ENCODE data around the gene PIP4K2C.
"Not testable (repeated sequence)": the region's sequence is repeated elsewhere in the genome, so short reads cannot be mapped to it uniquely, and the experiment has no call there.

The PIP4K2C gene

DNA sequence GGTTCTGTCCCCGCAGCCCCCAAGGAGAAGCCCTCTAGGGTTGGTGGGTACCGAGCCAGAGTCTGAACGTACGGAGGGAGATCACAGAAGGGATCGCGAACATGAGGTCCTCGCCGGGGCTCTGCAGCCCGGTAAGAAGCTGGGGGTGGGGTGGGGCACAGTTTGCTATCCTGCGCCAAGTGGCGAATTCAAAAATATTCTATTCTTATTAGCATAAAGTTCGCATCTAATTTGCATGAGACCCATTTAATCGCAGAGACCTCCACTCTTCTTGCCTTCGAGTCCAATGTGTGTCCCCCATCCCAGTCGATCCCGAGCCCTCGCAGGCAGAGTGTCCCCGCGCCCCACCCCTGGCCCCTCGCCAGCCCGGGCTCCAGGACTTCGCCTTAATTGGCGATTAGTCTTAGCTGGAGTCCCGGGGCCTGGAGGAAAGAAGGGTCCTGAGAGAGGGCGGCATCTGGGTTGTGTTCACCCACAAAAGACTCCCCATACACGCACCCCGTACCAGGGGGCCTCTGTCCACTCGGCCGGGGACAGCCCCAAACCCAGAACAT lies 19.6 kb downstream of the PIP4K2C start:
- DNase-seq = peak in 1 of 14 donors; percentile 23

DNA sequence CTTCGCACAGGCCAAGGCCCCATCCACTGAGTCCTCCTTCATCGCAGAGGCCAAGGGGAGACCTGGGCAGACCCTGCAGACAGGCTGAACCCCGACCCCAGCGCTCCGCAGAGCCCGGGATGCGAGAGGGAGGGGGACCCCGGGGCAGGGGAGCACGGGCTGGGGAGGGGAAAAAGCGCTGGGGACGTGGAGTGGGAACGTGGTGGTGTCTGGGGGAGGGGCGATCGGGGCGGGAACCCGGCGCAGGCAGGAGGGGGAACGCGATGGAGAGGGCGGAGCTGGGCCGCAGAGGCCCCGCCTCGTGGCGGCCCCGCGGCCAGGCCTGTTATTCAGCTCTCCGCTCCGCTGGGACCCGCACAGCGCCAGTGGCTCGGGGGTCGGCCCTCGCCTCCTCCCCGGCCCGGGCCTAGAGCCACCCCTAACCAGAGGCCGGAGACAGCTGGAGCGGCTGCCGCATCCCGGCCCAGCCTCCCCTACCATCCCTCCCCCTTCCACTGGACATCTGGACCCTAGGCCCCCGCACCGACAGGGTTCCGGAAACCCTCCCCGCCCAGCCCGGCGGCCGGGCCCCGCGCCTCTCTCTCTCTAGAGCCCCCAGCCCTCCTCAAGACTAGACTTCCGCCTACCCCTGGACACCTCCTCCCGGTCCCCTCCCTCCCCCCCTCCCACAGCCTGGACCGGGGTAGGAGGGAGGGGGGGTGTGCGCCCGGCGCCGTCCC lies 20.3 kb downstream of the PIP4K2C start, which contains the start of gene ARHGEF25:
ARHGEF25 (plus strand) TSS at position 328 of the 719 bp plus-strand sequence. CDS start 460 bp downstream, outside the sequence.
- peak in 11 of 14 donors; percentile 14 to 63 (median 36) for DNase-seq

DNA sequence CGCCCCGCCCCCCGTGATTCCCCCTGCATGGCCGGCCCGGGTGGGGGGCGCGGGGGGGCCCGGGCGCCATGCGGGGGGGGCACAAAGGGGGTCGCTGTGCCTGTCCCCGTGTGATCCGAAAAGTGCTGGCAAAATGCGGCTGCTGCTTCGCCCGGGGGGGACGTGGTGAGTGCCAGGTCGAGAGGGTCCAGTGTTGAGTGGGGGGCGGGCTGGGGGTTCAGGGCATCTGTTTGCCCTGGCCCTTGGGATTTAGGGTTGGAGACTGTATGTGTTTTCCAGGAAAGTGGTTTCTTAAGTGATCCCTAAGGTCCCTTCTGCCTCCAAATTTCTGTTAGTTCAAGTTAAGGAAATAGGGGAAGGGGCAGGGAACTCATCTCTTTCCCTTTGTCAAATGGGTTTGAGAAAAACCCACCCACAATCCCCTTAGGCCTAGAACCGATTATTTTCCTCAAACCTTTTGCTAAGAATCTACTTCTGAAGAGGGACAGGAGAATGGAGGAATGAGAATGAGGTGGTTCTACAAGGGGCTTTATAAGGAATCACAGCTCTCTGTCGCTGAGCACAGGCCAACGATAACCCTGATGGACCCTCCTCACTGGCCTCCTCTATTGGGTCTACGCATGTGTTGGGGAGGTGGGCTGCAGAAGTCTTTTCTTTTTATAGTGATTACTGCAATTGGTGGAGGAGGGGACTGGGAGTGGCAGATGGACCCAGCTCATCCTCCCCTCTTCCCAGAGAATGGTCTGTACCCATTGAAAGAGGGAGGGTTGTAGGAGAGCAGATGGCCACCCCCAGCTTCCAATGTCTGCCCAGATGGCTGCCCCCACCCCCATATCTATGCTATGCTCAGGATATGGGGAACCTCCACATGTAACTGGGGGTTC lies 21.1 kb downstream of the PIP4K2C start:
- peak in 1 of 14 donors; percentile 81 for DNase-seq

DNA sequence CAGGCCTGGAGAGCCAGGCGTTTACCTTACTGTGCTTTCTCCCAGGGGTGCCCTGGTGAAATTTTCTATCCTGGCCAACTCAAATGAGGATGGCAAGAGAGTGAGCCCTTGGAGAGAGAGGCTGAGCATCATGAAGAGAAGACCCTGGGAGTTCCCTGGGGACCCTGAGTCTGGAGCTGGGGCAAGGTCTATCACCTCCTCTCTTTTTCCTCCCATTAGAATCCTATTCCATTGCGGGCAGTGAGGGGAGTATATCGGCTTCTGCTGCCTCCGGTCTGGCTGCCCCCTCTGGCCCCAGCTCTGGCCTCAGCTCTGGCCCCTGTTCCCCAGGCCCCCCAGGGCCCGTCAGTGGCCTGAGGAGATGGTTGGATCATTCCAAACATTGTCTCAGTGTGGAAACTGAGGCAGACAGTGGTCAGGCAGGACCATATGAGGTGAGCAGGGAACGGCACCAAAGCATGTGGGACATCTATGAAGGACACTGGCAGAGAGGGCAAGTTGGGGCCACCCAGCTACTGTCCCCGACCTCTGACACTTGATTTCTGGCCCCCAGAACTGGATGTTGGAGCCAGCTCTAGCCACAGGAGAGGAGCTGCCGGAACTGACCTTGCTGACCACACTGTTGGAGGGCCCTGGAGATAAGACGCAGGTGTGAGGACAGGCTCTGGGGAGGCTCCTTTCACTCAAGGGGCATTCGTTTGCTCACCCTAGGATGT lies 21.9 kb downstream of the PIP4K2C start:
- no peak for DNase-seq

DNA sequence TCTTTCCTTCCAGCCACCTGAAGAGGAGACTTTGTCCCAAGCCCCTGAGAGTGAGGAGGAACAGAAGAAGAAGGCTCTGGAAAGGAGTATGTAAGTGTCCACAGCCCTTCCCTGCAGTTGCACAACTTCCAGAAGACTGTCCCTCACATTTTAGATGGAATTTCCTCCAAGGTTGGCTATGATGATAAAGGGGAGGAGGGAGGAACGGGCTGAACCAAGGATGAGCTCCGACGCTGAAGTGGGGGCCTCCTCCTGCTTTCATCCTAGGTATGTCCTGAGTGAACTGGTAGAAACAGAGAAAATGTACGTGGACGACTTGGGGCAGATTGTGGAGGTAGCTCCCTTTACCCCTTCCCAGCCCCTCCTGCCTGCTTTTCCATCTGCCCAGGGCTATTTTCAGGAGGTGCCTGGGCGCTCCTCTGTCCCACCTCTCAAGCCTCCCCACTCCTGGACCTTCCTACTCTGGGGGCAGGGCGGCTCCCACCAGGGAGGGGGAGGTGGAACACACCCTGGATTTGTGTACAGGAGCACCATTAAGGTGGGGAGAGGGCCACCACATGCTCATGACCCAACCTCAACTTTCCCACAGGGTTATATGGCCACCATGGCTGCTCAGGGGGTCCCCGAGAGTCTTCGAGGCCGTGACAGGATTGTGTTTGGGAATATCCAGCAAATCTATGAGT lies 22.6 kb downstream of the PIP4K2C start:
- DNase-seq = no peak

DNA sequence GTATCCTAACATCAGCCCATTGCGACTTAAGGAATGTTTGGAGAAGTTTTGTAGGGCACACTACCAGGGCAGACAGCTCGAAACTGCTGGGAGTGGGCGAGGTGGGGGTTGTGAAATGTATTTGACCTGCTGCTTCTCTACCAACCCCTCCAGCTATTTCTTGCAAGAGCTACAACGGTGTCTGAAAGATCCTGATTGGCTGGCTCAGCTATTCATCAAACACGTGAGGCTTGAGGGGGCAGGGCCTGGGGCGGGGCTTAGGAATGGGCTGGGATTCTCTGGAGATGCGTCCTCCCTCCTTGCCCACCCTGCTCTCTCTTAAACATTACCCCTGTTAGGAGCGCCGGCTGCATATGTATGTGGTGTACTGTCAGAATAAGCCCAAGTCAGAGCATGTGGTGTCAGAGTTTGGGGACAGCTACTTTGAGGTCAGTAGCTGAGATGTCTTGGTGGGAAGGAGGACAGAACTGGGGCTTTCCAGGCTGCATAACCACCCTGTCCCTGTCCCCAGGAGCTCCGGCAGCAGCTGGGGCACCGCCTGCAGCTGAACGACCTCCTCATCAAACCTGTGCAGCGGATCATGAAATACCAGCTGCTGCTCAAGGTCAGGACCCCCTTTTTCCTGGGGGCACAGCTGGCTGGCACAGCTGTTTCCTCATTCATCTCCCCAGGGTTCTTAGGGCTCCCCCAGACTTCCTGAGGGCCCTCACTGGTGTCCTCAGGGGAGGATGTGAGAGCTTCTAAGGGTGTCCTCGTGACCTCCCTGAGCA lies 23.4 kb downstream of the PIP4K2C start:
- DNase-seq = peak in 1 of 14 donors; percentile 18

DNA sequence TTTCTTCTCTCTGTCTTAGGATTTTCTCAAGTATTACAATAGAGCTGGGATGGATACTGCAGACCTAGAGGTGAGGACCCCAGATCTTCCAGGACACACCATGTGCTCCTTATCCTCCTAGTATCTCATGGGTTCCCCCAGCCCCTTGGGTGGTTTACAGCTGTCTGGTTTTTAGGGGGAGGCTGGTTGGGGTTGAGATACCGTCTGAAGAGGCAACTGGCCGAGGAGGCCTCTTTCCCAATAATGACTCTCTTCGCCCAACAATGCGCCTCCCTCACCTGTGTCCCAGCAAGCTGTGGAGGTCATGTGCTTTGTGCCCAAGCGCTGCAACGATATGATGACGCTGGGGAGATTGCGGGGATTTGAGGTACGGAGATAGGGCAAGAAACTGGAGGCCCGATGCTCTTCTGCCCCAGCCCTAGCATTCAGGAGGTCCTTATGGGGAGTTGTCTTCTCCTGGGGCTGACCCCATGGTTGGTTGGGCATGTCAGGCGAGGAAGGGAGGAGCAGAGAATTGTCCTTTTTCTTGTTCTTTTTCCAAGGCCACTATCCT lies 24.0 kb downstream of the PIP4K2C start:
- DNase-seq = no peak

DNA sequence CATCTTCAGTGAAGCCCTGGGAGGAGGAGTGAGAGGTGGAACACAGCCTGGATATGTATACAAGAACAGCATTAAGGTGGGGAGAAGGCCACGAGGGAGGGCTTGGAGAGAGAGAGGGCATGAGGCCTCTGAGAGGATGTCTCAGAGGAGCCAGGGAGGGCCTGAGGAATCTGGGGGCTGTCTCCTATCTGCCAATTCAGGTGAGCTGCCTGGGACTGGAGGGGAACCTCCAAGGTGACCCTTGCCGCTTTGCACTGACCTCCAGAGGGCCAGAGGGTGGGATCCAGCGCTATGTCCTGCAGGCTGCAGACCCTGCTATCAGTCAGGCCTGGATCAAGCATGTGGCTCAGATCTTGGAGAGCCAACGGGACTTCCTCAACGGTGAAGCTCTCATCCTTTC lies 24.6 kb downstream of the PIP4K2C start:
- no peak for DNase-seq

DNA sequence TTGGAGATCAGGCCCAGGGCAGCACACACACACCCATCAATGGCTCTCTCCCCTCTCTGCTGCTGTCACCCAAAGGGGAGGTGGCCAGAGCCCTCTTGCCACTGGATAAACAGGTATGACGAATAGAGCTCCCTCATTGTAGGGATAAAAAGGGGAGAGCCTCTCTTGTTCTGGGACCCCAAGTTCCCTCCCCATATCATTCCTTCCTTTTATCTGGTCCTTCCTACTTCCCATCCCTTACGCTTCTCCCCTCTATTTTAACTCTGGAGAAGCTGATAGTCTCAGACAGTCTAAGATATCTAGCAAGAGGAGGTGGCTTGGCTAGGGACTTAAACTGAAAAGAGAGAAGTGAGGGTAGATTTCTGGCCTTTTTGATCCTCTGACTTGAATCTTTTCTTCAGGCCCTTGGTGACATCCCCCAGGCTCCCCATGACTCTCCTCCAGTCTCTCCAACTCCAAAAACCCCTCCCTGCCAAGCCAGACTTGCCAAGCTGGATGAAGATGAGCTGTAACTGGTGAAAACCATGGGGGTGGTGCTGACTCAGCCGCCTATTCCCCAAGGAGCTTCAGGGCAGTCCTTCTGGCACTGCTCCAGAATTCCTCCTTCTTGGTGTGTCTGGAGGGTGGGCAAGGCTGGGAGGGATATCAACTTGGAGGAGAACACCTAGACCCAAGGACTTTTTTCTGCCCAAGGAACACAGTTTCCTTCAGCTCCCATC lies 25.6 kb downstream of the PIP4K2C start:
- DNase-seq = no peak

DNA sequence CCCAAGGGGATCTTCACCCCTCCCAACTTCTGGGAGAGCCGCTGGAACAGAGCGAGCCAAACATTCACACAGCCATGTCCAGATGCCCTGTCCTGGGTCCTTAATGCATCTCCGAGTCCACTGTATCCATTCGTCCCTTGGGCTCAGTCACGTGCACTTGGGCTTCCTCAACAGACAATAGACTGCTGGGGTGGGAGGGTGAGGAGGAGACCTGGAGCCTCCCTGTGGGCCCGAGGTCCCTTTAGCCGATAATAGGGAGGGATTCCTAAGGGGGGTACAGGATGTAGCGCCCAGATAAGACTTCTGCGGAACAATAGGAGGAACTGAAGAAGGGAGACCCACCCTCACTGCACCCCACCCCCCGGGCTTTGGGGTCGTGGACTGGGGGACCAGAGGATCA lies 26.9 kb downstream of the PIP4K2C start:
- no peak for DNase-seq

DNA sequence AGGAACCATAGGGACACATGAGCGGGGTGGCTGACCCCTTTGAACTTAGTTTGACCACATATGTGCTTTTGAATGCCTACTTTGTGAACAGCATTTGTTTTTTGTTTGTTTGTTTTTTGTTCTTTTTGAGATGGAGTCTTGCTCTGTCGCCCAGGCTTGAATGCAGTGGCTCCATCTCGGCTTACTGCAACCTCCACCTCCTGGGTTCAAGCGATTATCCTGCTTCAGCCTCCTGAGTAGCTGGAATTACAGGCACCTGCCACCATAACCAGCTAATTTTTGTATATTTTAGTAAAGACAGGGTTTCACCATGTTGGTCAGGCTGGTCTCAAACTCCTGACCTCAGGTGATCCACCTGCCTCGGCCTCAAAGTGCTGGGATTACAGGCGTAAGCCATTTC lies 27.4 kb downstream of the PIP4K2C start:
- not testable (repeated sequence) for DNase-seq

DNA sequence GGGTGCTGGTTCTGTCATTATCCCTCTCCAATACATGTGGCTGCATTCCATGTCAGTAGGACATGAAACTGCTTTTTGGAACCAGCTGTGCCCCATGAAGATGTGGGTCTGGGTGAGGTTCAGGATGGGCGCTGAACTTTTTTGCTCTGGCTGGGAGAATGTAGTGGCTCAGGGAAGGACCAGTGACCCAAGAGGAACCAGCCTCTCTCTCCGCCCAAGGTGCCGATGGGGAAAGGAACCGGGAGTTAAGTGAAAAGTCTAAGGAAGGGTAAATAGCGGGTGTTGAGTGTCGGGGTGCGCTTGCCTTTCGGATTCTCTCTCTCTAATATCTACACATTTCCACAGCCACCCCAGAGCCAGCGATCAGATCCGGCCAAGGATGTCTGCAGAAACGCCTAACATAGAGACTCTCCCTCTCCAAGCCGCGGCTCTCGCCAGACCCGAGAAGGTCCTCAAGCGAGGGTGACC lies 28.0 kb downstream of the PIP4K2C start:
- DNase-seq = no peak

DNA sequence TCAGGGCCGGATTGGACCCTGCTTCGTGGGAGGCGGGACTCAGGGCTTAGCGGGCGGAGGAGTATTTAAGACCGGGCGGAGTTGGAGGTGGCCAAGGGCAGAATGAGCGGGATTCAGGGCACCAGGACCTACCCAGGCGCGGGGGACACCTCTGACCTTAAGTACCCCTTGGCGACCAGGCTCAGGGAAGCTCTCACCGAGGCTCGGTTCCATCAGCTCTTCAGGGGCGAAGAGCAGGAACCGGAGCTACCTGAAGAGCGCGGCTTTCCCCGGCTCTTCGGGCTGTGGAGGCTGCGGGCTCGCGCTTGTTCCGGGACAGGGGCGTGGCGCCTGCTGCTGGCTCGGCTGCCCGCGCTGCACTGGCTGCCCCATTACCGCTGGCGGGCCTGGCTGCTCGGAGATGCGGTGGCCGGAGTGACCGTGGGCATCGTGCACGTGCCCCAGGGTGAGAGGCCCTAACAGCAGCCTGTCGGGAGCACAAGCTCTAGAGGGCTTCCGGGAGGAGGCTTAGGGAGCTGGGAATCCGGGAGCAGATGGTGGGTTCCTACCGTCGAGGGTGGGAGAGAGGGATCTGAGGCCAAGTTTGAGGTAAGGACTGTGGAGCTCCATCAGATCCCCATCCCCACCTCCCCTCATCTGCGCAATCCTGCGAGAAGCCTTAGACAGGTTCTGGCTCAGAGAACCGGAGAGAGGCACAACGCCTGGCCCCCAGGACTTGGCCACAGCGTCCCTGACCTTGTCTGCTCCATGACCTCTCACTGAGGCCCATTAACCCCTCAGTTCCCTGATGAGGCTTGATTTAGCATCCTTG lies 28.6 kb downstream of the PIP4K2C start:
- DNase-seq = no peak

DNA sequence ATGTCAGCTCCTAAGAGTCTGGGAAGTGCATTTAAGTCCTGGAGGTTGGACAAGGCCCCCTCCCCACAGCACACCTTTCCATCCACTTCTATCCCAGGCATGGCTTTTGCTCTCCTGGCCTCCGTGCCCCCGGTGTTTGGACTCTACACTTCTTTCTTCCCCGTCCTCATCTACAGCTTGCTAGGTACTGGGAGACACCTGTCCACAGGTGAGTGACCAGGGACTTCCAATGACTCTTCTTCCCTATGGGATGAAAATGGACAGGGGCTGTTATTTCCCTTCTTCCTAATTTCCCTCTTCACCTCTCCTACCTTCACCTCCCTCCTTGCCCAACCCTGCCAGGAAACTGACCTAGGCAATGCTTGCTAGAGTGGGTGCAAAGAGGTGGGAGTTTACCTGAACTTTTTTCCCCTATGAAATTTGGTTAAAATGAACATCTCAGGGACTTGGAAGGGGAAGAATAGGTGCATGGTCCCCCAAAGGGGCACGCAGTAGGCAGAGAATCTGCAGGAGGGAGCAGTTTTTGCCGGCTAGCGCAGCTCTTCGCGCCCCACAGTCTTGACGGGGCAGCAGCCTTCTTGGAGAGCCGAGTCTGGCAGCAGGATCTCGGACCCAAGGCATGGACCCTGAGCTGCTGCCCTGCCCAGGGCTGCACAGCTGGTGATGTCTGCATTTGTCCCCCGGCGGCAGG lies 29.4 kb downstream of the PIP4K2C start:
- no peak for DNase-seq

DNA sequence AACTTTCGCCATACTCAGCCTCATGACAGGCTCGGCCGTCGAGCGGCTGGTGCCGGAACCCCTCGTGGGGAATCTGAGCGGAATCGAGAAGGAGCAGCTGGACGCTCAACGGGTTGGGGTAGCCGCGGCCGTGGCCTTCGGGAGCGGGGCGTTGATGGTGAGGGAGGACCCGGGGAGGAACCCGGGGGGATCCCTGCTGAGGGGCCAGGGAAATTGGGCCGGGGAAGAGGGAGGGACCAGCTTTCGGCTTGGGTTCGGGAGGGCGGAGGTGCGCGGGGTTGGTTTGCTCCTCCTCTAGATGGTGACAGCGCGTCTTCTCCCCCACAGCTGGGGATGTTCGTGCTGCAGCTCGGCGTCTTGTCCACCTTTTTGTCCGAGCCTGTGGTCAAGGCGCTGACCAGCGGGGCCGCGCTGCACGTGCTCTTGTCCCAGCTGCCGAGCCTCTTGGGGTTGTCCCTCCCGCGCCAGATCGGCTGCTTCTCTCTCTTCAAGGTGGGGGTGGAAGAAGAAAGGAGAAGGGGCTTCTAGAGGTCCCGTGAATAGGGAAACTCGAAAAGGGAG lies 30.0 kb downstream of the PIP4K2C start:
- DNase-seq = no peak

DNA sequence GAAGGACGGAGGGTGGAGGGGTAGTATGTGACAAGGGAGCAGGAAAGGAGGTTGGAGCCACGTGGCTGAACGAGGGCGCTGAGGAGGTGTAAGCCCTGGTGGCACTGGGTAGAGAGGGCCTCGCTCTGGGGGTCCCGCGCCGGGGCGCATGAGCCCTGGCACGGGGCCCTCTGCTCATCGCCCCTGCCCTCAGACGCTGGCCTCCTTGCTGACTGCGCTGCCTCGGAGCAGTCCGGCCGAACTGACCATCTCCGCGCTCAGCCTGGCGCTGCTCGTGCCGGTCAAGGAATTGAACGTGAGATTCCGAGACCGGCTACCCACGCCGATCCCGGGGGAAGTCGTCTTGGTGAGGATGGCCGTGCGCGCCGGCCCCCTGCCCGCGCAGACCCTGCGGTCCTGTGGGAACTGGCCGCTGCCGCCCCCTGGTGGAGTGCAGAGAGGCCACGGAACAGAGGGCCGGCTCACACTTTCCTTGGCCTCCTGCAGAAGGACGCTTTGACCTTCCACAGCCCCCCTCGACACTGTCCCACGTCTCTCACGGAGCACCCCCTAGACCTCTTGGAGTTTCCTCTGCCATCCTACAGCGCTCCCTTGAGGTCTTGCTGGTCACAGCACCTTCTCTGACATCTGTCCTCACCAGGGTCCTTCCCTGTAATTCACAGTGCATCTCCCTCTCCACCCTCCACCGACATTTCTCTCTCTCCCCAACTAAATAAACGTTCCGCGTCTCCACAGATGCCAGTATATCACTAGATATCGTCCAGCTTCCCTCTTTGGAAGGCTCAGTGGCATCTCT lies 30.7 kb downstream of the PIP4K2C start:
- DNase-seq = peak in 9 of 14 donors; percentile 6 to 49 (median 25)
